Measurements from ENCODE around the gene GGT6. TPM values are rescaled to one million over a fixed set of nuclear protein-coding genes. Genes with fewer than 3 reads are reported as not detected.

GGT6 gene
- total RNA-seq, 4 donors from 2014 or later, result 46.0 to 141 (median 68.5) TPM

DNA sequence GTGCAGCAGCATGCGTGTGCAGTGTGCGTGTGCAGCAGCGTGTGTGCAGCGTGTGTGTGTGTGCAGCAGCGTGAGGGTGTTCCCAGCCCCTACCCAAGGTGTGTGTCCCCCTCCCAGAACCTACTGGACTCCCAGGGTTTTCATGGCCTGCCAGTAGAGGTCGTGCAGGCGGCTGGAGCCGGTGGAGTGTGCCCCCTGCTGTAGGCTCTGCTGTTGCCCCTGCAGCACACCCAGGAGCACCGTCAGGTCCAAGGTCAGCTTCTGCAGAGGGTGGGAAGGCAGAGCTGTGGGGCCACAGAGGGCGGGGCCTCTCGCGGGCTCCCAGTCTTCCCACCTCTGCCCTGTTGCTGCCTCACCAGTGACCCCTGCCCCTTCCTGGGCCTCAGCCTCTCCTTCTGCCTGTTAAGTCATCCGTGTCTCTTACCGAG, 20.1 kb downstream of the GGT6 start:
- Histone ChIP-seq H3K27me3 (peaks cover 0 to 2% (median 0%) of the 10 kb centered on the region in 4 donors), H3K36me3 (peaks cover 31 to 82% (median 49%) of the 10 kb centered on the region in 3 donors), H3K27ac (peak overlapping the region in 3 of 4 donors; percentile 17 to 67 (median 47)), H3K4me1 (peaks cover 15 to 75% (median 33%) of the 10 kb centered on the region in 3 donors), H3K4me3 (no peak overlapping the region), H3K9me3 (no peaks in the 10 kb centered on the region)
- 80% methylated on average over 1 of the region's 14 CpGs; no CpG with 5 or more reads in 1 of the 2 donors for WGBS, 2 donors
- no peak for DNase-seq
- intact Hi-C loops (cut with DNase I), result no loop called here
- TF ChIP-seq, protein P1, sequence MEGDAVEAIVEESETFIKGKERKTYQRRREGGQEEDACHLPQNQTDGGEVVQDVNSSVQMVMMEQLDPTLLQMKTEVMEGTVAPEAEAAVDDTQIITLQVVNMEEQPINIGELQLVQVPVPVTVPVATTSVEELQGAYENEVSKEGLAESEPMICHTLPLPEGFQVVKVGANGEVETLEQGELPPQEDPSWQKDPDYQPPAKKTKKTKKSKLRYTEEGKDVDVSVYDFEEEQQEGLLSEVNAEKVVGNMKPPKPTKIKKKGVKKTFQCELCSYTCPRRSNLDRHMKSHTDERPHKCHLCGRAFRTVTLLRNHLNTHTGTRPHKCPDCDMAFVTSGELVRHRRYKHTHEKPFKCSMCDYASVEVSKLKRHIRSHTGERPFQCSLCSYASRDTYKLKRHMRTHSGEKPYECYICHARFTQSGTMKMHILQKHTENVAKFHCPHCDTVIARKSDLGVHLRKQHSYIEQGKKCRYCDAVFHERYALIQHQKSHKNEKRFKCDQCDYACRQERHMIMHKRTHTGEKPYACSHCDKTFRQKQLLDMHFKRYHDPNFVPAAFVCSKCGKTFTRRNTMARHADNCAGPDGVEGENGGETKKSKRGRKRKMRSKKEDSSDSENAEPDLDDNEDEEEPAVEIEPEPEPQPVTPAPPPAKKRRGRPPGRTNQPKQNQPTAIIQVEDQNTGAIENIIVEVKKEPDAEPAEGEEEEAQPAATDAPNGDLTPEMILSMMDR (IDR thresholded peaks at IDR 0.05), result no peak
- no peak for TF ChIP-seq POLR2A (IDR thresholded peaks at IDR 0.05)

GRCh38 chr17:4539576-4540223, 20.7 kb downstream of the GGT6 start:
- no peak for DNase-seq
- Histone ChIP-seq H3K36me3 (peaks cover 31 to 76% (median 44%) of the 10 kb centered on the region in 3 donors), H3K4me3 (peak overlapping the region in 1 of 4 donors; percentile 4), H3K4me1 (peaks cover 15 to 81% (median 39%) of the 10 kb centered on the region in 3 donors), H3K27ac (peak overlapping the region in 1 of 4 donors; percentile 47), H3K9me3 (no peaks in the 10 kb centered on the region), H3K27me3 (peaks cover 0 to 7% (median 0%) of the 10 kb centered on the region in 4 donors)
- WGBS, 2 donors, result 78 to 91% methylated on average over 7 to 15 of the region's 26 CpGs
- intact Hi-C loops (cut with DNase I), result no loop called here
- TF ChIP-seq POLR2A (IDR thresholded peaks at IDR 0.05), result no peak
- TF ChIP-seq, protein P1 (IDR thresholded peaks at IDR 0.05), result no peak

GRCh38 chr17:4539025-4539424, 21.4 kb downstream of the GGT6 start:
- peaks cover 19 to 88% (median 46%) of the 10 kb centered on the region in 3 donors for H3K4me1 ChIP-seq
- no peak for DNase-seq
- TF ChIP-seq, protein P1 (IDR thresholded peaks at IDR 0.05), result no peak
- no peak for TF ChIP-seq POLR2A (IDR thresholded peaks at IDR 0.05)
- peak overlapping the region in 1 of 4 donors; percentile 4 for H3K4me3 ChIP-seq
- H3K36me3 ChIP-seq, result peaks cover 24 to 70% (median 37%) of the 10 kb centered on the region in 3 donors
- H3K9me3 ChIP-seq, result no peaks in the 10 kb centered on the region
- peaks cover 0 to 14% (median 0%) of the 10 kb centered on the region in 4 donors for H3K27me3 ChIP-seq
- 56 to 66% methylated on average over 2 of the region's 8 CpGs for WGBS, 2 donors
- H3K27ac ChIP-seq, result peak overlapping the region in 2 of 4 donors; percentile 71 to 76
- intact Hi-C loops (cut with DNase I), result no loop called here

- DNase-seq, result no peak
- H3K4me3 ChIP-seq, result peak overlapping the region in 1 of 4 donors; percentile 3
- H3K36me3 ChIP-seq, result peaks cover 23 to 64% (median 33%) of the 10 kb centered on the region in 3 donors
- peaks cover 25 to 94% (median 49%) of the 10 kb centered on the region in 3 donors for H3K4me1 ChIP-seq
- peaks cover 0 to 20% (median 0%) of the 10 kb centered on the region in 4 donors for H3K27me3 ChIP-seq
- no peaks in the 10 kb centered on the region for H3K9me3 ChIP-seq
- WGBS, 2 donors, result 75 to 82% methylated on average over 5 to 8 of the region's 13 CpGs
- TF ChIP-seq, protein P1 (IDR thresholded peaks at IDR 0.05), result no peak
- no peak for TF ChIP-seq POLR2A (IDR thresholded peaks at IDR 0.05)
- intact Hi-C loops (cut with DNase I), result no loop called here
- H3K27ac ChIP-seq, result peak overlapping the region in 3 of 4 donors; percentile 71 to 85 (median 76)
Observed at GRCh38 chr17:4538236-4539002, 22.0 kb downstream of the GGT6 start.
